Stimulated activated CD8-positive, alpha-beta memory T cell treated with anti-CD3 and anti-CD28 coated beads, Interleukin-7, amount 100 ng/mL, for 1 hour (primary cell): ENCODE measurements around the gene KCNJ4.

Experiments used
- DNase-seq, 2 donors: peaks; one replicate each; pipeline ENCODE4 v3.0.0-alpha.2; 2020; ENCODE audit warnings: low read depth in 2 of 2

KCNJ4 gene

DNA sequence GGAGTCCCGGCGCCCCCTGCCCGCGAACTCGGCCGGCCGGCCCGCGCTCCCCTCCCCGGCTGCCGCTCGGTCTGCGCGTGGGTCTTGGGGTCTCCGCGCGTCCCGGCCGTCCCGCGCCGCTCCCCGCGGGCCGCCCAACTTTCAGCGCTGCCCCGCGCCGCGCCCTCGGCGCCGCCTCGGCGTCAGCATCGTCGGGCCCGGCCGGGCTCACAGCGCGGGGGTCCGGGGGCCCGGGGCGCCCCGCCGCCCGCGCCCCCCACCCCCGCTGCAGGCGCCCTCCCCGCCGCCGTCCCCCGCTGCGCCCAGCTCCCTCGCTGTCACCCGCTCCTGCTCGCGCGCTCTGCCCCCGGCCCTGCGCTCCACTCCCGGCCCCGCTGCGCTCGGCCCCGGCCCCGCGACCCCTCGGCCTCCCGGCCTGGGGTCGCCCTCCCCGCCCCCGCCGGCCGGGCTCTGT lies at the start of gene KCNJ4:
Gene KCNJ4 (minus strand): TSS at position 124 of the 454 bp plus-strand sequence. CDS start 27,067 bp downstream, outside the sequence.
- no peak for DNase-seq

DNA sequence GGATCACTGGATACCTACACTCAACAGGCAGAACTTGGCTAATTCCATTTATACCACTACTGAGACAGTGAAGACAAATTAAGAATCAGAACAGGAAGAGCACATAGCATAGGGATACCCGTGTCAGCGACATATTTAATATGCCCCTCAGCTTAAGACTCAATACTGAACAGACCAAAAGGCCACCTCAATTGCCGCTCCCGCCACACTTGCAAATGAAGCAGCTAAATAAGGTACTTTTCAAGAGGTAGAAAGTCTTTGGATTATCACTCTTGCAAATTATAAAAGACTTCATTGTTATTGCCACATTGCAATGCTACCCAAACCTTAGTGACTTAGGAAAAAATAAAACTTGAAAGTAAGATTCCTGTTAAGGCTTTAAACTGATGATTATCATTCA lies 48.0 kb upstream of the KCNJ4 start:
- DNase-seq, result no peak

DNA sequence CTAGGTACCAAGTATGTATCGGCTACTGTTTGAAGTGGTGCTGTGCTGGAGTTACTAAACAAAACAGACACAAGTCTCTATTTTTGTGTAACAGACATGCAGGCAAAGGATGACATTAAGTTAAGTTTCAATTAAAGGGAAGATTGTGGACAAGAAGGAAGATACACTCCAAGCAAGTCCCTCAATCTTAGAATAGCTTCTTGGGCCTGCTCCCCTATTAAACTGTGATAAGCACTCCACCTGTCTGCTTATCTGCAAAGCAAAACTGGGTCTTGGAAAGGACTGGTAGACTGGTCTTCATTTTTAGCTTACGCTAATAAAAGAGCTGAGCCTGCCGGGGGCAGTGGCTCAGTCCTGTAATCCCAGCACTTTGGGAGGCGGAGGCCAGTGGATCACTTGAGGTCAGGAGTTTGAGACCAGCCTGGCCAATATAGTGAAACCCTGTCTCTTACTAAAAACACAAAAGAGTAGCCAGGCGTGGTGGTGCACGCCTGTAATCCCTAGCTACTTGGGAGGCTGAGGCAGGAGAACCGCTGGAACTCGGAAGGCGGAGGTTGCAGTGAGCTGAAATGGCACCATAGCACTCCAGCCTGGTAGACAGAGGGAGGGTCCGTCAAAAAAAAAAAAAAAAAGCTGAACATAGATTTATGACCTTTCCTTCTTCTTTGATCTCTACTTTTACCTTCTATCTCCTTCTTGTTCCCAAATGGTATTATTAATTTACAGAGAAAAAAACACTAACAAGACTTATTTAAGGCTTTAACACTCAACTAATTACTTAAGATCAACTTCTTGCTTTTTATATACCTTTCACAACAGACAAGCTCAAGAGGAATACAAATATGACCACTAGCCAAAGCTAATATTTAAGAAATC lies 47.0 kb upstream of the KCNJ4 start:
- DNase-seq, result no peak

DNA sequence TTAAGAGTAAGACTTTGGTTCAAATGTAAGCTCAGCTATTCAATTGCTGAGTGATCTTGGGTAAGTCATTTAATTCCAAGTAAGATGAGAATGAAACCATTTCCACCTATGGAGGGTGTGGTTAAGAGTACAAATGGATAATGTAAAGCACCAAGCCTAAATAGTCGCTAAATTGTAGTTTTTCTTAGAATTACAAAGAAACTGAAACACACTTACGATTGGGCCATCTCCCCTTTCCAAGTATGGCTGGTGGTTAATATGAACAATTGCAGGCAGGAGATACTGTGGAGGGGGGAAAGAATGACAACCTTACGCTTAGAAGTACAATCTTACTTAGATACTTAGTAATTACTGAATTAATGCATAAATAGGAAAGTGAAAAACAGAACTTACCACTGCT lies 42.9 kb upstream of the KCNJ4 start:
- no peak for DNase-seq

DNA sequence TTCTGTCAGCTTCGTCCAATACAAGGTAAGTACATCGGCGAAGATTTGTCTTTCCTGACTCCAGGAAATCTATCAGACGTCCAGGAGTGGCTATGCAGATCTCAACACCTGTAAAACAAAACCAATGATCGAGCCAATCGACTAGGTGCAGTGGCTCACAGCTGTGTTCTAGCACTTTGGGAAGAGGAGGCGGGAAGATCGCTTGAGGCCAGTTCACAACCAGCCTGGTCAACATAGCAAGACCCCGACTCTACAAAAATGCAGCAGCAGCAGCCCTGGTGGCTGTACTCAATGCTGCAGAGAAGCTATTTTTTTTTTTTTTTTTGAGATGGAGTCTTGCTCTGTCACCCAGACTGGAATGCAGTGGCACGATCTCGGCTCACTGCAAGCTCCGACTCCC lies 39.9 kb upstream of the KCNJ4 start:
- DNase-seq, result no peak

DNA sequence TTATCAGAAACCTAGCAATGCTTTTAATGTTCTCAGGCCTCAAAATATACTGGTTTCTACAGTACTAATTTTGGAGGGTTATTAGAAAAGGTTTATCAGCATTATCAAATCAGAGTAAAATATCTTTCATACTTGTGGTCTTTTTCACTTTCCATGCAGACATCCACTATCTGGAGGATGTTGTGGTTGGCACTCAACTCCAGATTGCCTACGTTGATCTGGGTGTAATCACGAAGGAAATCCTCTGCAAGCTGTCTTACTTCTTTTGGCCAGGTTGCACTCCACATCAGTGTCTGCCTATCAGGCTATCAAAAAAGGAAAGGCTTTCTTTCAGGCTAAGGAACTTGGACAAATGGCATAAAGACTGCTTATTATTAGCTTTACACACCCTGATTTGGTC lies 39.5 kb upstream of the KCNJ4 start:
- no peak for DNase-seq

DNA sequence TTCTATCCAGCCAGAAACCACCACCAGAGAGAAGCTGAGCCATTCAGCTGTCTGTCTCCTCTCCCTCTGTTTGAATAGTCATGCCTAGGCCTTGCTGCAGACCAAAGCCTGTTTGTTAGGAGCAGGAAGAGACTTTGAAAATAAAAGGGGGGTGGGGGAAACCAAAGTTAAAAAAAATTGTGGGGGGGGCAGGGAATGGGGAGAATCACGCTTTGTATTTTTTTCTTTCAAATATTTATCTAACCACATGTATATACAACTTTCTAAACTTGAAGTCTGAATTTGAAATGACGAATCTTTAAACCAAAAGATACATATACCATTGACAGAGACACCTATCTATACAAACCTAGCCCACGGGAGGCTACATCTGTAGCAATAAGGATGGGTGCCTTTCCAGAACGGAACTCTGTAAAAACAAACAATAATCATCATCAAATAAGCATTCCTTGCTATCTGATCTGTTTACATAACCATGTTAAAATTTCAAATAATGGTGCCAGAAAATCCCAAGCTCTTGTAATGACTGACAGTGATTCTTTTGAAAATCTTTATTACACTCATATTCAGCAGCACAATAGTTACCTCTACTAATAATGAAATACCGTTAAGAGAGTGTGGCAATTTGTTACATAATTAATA lies 36.8 kb upstream of the KCNJ4 start:
- no peak for DNase-seq

DNA sequence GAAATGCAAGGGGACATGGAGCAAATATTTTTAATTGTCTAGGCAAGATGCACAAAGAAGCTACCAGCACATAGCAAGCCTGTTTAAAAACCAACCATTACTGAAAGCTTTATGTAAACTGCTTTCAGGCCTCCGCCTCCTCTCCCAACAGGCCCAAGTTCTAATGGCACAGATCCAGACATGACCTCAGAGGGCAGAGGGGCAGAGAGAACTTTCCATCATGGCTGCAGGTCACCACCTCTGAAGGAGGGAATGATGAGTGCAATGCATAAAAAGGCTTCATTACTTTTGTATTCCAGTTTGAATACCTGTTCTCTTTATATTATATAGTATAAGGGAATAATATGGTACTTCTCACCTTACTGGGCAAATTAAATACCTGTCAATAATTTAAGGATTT lies 35.9 kb upstream of the KCNJ4 start:
- DNase-seq, result no peak

DNA sequence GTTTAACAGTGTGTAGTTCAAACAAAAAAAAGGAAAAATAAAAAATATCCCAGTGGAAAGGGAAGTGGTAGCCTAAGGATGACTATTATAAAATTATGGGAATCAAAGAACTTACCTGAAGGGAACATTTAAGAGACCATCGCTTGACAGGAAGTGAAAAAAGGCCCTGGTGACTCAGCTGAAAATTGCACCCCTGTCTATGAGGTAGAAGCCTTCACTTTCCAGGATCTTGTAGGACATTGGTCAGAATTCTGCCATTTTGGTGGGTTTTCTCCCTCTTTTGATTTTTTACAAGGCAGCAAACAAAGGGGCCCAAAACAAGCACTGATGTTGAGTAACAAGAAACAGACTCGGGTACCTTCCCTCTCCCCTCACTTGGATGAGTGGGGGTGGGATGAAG lies 35.5 kb upstream of the KCNJ4 start:
- DNase-seq, result no peak

DNA sequence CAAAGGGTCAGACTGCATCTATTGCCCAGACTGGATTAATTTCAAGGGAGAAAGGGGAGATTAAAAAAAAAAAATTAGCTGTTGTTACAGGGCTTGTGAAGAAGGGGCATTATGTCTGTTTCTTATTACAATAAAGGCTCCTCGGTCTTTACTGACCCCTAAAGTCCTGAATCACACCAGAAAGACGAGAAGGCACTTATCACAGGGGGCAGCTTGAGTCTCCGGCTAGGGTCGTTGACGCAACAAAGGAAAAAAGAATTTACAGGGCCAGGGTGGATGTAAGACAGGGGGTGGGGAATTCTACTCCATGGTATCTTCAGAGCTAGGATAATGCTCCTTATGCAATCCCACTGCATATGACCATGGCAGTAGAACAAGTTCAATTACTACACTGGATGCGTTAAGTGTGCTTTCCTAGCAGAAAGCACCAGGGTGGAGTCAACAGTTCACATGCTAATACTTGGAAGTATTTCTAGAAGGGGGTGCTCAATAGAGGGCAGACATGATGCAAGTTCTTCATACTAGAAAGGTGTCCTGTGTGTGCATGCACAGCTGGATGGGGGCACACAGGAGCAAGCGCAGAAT lies 34.7 kb upstream of the KCNJ4 start:
- DNase-seq, result no peak

DNA sequence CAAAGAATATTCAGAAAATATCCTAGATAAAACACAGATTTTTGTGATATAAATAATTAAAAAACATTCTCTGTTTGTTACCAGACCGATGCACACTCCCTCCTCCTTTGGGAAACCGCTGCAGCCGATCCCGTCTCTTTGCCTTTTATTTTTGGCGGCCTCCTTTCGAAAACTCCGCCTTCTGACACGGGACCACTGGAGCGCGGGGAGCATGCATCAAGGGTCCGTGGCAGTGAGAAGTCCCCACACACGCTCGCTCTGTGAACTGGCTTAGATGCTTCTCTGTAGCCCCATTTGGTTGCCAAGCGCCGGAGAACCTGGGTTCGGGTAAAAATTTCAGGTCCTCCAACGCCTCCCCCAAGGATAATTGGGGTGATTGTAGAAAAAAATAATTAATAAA lies 34.1 kb upstream of the KCNJ4 start:
- no peak for DNase-seq

DNA sequence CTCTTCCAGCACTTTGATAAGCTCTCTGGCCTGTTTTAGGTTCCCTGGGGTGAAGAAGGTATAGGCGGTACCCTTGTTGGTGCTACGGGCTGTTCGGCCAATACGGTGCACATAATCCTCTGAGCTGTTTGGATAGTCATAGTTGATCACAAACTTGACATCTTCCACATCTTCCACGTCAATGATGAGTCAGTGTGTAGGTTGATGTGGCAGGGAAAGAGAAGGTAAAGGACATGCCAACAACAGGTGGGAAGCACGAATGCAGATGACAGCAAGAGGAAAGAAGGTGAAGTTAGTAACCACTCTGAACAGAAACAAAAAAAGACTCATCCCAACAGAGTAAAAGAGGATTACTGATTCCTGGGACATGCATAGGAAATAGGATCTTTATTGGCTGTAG lies 32.9 kb upstream of the KCNJ4 start:
- no peak for DNase-seq

DNA sequence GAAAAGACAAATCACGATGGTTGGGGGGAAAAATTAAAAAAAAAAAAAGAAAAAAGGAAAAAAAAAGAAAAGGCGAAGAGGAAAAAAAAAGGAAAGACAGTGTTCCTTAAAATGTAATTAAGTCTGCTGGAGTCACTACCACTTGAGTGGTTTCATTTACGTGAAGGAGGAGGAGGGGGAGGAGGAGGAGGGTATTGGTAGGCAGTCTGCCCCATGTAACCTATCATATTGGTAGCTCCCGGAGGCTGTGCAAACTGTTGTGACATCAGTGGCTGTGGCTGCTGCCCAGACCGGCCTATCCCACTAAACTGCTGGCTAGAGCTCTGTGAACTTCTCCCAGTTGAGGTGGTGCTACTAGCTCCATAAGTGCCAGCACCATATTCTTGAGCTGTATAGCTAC lies 30.8 kb upstream of the KCNJ4 start:
- DNase-seq, result no peak

DNA sequence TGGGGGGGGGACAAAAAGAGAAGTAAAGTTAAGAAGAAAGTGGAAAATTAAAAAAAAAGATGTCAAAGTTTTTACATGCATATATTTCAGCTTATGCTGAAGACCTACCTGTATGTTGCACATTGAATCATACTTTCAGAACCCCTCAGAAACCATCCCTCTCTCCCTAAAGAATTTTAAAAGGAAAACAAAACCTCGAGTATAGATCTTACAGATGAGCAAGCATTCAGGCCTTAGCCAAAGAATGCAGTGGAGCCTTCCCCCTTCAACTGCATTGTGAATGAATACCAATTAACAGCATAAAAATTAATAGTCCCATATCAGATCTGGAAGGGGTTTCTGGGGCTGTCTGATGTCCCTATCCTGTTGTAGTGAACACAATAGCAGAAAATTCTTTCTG lies 29.2 kb upstream of the KCNJ4 start:
- DNase-seq, result no peak

DNA sequence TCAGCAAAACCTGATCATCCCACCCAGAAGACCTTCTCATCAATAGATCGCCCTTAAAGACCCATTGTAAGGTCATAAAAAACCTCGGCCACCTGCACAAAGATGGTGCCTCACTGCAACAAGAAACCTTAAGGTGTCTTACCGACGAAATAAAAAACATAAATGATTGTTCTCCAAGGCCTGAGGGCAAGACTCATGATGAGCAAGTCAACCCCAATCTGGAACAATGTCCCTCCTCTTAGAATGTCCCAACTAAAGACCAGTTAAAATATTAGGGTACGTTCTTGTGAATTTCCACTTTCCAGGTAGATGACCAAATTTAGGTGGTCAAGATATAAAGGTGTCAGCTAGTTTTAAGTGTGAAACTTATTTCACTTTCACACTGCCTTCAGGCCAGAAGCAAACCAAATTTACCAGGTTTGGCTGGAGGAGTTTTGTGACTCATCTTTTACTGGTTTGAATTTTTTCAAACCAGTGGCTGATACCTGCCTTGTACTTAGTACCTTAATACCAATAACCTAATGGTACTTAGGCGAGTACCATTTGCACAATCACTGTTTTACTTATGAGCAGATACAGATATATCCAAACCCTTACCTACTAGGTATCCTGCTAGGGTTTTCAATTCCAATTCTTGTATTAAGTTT lies 27.8 kb upstream of the KCNJ4 start:
- no peak for DNase-seq

DNA sequence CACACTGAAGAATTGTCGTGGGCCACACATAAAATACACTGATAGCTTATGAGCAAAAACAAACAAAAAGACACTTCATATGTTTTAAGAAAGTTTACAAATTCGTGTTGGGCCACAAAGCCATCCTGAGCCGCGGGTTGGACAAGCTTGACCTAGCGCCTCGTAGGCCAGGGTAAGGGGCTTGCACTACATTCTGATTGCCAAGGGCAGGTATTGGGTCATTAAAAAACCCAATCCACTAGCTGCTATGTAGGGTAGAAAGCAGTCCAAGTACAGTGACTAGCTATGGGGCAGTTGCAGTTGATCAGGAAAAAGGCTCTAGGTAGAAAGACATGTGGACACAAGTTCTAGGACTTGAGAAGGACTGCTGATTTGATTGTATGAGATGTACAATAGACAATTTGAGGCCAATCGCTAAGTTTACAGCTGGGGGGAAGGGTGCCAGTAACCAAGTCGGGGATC lies 26.9 kb upstream of the KCNJ4 start:
- no peak for DNase-seq

DNA sequence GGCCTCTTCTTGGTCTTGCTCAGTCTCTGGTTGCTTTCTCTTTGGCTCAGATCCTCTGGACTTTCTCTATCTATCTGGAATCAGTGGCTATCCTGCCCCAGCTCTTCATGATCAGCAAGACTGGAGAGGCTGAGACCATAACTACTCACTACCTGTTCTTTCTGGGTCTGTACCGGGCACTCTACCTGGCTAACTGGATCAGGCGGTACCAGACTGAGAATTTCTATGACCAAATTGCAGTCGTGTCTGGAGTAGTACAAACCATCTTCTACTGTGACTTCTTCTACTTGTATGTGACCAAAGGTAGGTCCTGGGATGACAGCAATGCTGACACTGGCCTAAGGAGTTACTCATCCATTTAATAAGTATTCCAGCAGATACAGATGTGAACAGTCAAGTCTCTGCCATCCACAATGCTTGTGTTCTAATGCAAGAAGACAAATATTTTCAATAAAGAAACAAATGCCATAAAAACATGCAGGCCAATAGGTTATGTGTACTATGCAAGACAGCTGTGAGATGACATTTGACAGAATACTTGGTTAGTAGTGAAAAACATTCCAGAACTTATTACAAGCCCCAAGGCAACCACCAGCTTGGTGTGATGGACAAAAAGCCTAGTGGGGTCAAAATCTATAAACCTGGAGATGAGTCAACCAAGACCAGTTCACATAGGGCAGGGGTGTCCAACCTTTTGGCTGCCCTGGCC lies 26.3 kb upstream of the KCNJ4 start:
- no peak for DNase-seq

DNA sequence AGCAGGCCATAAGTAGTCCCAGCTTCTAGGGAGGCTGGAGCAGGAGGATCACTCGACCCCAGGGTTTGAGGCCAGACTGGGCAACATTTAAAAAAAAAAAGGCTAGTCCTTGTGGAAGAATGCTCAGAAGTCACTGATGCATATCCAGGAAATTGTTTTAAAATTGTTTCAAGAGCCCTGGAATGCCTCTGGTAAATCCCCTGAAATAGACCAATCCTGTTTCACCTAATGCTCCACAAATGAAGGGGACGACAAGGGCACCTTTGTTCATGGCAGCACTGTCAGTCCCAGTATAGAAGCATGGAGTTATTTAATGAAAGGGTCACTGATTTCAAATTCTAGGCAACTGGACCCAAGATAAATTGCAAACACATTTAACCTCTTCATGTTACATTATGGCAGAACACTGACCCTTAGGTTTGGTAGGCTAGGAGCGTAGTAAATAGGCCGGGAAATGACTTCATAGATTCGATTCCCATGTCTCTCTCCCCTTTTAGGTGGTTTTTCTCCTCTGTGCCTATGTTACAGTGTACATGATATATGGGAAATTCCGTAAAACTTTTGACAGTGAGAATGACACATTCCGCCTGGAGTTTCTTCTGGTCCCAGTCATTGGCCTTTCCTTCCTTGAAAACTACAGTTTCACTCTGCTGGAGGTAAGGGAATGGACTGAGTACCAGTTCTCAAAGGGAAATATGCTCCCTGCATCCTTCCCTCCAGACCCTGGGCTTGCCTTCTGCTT lies 24.3 kb upstream of the KCNJ4 start:
- no peak for DNase-seq

DNA sequence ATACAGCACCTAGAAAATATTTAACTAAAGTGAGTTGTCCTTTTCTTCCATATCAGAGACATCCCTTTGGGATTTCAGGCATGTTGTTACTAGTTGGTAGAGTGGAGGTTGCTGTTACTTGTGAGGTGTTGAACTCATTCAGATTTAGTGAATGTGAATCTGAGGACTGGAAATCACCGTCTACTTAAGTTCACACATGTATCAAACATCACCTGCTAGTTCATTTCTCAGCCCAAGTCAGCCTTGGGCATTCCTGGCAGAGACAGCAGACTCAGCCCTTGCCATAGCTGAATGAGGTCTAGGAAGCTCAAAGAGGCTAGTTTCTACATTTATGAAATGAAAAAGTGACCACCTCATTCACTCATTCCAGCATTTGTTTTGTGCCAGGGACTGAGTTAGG lies 22.6 kb upstream of the KCNJ4 start:
- no peak for DNase-seq

DNA sequence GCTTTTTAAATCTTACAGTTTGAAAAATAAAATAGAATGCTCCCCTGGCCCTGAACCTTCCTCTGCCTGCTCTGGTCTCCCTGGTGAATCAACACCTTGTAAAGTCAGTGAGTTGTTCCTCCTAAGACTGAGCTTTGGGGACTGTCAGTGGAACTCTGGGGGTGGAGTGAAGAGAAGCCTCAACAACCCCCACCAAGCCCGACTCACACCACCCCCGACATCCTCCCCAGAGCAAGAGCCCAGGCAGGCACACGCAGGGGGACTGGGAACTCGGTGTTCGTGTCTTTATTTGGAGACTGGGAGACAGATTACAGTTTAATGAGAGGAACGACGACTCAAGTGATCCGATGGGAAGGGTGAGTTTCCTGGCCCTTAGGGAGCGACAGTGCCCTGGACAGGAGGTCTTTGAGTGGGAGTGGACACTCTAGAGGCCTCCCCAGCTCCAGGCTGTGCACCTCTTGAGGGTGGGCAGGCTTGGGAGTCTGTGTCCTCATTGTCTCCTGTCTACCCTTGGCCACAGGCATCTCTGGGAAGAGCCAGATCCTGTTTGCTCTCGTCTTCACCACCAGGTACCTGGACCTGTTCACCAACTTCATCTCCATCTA lies 19.1 kb upstream of the KCNJ4 start:
- no peak for DNase-seq

DNA sequence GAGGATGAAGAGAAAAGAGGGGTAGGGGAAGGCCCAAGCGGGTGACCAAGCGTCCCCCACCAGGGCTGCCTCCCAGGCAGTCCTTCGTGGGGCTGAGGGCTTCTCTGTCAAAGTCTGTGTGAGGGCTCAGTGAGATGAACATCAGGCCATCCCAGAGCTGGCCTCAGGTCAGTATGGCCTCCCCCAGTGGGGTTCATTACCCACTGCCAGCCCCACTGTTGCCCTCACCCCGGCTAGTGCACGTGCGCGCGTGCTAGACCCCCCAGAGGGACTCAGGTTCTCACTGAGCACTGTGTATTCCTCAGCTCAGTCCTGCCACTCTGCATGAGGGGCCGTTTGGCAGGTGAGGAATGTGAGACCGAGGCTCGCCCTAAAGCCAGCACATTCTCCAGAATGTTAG lies 16.2 kb upstream of the KCNJ4 start:
- no peak for DNase-seq
